ENCODE measurements around the gene TUBB2B.

DNA sequence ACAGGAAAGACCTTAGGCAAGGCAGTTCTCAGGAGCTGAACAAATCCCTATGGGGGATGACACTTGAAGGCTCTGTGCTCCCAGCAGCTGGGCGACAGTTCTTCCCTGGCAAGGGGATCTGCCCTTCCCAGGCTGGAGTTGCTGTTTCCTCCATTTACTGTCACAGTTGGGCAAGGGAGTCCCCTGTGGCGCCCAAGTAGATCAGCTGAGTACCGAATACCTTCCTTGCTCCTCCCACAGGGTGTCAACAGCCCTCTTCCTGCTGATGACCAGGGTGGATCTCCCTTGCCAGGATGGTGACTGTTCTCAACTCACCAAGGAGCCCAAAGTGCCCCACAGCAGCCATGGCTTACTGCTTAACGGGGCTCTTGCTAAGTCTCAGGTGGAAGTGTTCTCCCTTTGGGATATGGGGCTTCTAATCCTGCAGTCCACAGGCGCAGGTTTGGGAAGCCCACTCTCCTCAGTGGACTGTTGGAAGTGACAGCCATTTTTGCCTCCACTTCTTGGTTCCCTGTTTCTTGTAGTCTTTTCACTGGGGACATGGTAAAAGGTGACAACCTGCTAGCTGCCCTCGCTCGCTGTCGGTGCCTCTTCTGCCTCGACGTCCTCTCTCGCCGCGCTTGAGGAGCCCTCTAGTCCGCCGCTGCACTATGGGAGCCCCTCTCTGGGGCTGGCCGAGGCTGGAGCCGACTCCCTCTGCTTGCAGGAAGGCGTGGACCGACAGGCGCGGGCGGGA, 25.6 kb upstream of the TUBB2B start:
- no peak for TF ChIP-seq EZH2 (IDR thresholded peaks at IDR 0.05; ENCODE audit: borderline replicate concordance, insufficient read depth, low read depth, low read length, poor library complexity, severe bottlenecking)
- TF ChIP-seq, protein P1, sequence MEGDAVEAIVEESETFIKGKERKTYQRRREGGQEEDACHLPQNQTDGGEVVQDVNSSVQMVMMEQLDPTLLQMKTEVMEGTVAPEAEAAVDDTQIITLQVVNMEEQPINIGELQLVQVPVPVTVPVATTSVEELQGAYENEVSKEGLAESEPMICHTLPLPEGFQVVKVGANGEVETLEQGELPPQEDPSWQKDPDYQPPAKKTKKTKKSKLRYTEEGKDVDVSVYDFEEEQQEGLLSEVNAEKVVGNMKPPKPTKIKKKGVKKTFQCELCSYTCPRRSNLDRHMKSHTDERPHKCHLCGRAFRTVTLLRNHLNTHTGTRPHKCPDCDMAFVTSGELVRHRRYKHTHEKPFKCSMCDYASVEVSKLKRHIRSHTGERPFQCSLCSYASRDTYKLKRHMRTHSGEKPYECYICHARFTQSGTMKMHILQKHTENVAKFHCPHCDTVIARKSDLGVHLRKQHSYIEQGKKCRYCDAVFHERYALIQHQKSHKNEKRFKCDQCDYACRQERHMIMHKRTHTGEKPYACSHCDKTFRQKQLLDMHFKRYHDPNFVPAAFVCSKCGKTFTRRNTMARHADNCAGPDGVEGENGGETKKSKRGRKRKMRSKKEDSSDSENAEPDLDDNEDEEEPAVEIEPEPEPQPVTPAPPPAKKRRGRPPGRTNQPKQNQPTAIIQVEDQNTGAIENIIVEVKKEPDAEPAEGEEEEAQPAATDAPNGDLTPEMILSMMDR (IDR thresholded peaks at IDR 0.05) = no peak
